CD4-positive, alpha-beta T cell (primary cell): ENCODE measurements around the gene TBL1X. TPM values are rescaled to one million over a fixed set of nuclear protein-coding genes. Genes with fewer than 3 reads are reported as not detected.
"Not testable (repeated sequence)": the region's sequence is repeated elsewhere in the genome, so short reads cannot be mapped to it uniquely, and the experiment has no call there.

Source experiments
- ATAC-seq: fragments of 200-7000 bp; cut with Tn5 transposase; one replicate; pipeline ENCODE4 v1.10.0; 2022; ENCODE audit warnings: mild to moderate bottlenecking; ENCODE audit not compliant: poor library complexity
- CTCF ChIA-PET: fragments of 350-600 bp; sonication (Branson Sonifier 250); formaldehyde crosslinking; loops from one replicate; lab custom pipeline; 2021; ENCODE audit warnings: antibody characterized with exemption, inconsistent platforms; lab: Charles Lee
- POLR2A ChIA-PET: fragments of 350-600 bp; sonication (Branson Sonifier 250); formaldehyde crosslinking; loops from one replicate; lab custom pipeline; 2021; ENCODE audit warnings: antibody characterized with exemption, inconsistent platforms; lab: Charles Lee
- DNase-seq, 14 experiments: peaks; one replicate each; pipeline ENCODE4 v3.0.0-alpha.2; 2013 to 2020; ENCODE audit warnings: mixed read lengths in 2 of 14
- H3K27ac ChIP-seq, 2 donors: one replicate each; pipeline versions ENCODE4 v1.5.1 to v1.7.0; 2013; ENCODE audit warnings: low read length in 2 of 2, low read depth in 1 of 2, mild to moderate bottlenecking in 1 of 2
- H3K27me3 ChIP-seq, 2 experiments: 1 replicate in 1 of 2; 2 replicates in 1 of 2; pipeline versions ENCODE4 v1.6.1 to v1.7.0; 2013; ENCODE audit warnings: low read length in 2 of 2, control low read depth in 1 of 2, mild to moderate bottlenecking in 1 of 2, moderate library complexity in 1 of 2; ENCODE audit not compliant: insufficient read depth in 2 of 2, control insufficient read depth in 1 of 2
- H3K36me3 ChIP-seq: one replicate; pipeline ENCODE4 v1.6.1; 2013; ENCODE audit warnings: low read length, control low read depth; ENCODE audit not compliant: insufficient read depth
- H3K4me1 ChIP-seq: one replicate; pipeline ENCODE4 v1.6.1; 2013; ENCODE audit warnings: low read length, control low read depth; ENCODE audit not compliant: insufficient read depth
- H3K4me3 ChIP-seq: one replicate; pipeline ENCODE4 v1.5.1; 2013; ENCODE audit warnings: mild to moderate bottlenecking, low read length, moderate library complexity
- H3K9me3 ChIP-seq, 2 experiments: 1 replicate in 1 of 2; 2 replicates in 1 of 2; pipeline versions ENCODE4 v1.6.1 to v1.7.0; 2013; ENCODE audit warnings: low read length in 2 of 2, mild to moderate bottlenecking in 2 of 2, control low read depth in 1 of 2, moderate library complexity in 1 of 2; ENCODE audit not compliant: control insufficient read depth in 1 of 2, insufficient read depth in 1 of 2
- H3K27ac Mint-ChIP-seq: one replicate; pipeline ENCODE4 v1.8.0; 2020; ENCODE audit warnings: mixed read lengths
- H3K27me3 Mint-ChIP-seq: one replicate; pipeline ENCODE4 v1.8.0; 2021; ENCODE audit warnings: mixed read lengths
- H3K36me3 Mint-ChIP-seq: one replicate; pipeline ENCODE4 v1.8.0; 2021; ENCODE audit warnings: low read depth, mixed read lengths
- H3K4me1 Mint-ChIP-seq: one replicate; pipeline ENCODE4 v1.8.0; 2021; ENCODE audit warnings: low read depth, mixed read lengths
- H3K4me3 Mint-ChIP-seq: one replicate; pipeline ENCODE4 v1.8.0; 2020; ENCODE audit warnings: mild to moderate bottlenecking, mixed read lengths
- H3K9me3 Mint-ChIP-seq: one replicate; pipeline ENCODE4 v1.8.0; 2020; ENCODE audit warnings: mixed read lengths
- intact Hi-C, 2 experiments: fragments of 100-400 bp; cut with DNase I in 1 of 2; cut with micrococcal nuclease in 1 of 2; formaldehyde crosslinking; loops; one replicate each; pipeline versions ENCODE4 v1.15.1 to v1.9.0; 2023 to 2025; cut with DNase I, micrococcal nuclease
- total RNA-seq, 174 experiments: library from RNA in 2 of 174; stranded (reverse) in 2 of 174; gene quantifications; one replicate each; pipeline ENCODE4 v1.2.3 and lab custom pipeline; 2021 to 2026
- TF ChIP-seq, protein P1 (sequence below): fragments of 200-600 bp; IDR thresholded peaks from one replicate; pipeline ENCODE4 v1.8.0; 2022; ENCODE audit warnings: antibody characterized with exemption, mild to moderate bottlenecking

The TBL1X gene
- total RNA-seq, 2 experiments from 2014 or later = 17.4 to 19.2 TPM

GRCh38 chrX:9765737-9766097 lies 300.9 kb downstream of the TBL1X start, which contains the start of gene GPR143:
TSS of gene GPR143 (minus strand) at chrX:9765847. CDS start at chrX:9765817, 30 bp downstream.
- no peaks in the 10 kb centered on the region for H3K4me1 ChIP-seq
- intact Hi-C loops = no loop called here
- POLR2A ChIA-PET = no interaction called here
- ATAC-seq (no peak), DNase-seq (no peak)
- H3K36me3 ChIP-seq = no peaks in the 10 kb centered on the region
- H3K9me3 Mint-ChIP-seq = no peaks in the 10 kb centered on the region
- peaks cover 0 to 2% of the 10 kb centered on the region in 2 experiments for H3K27me3 ChIP-seq
- H3K4me3 Mint-ChIP-seq = no peak within 1 kb of the TSS
- H3K27ac Mint-ChIP-seq = no peak within 1 kb of the TSS
- H3K9me3 ChIP-seq = no peaks in the 10 kb centered on the region
- no peaks in the 10 kb centered on the region for H3K4me1 Mint-ChIP-seq
- TF ChIP-seq, protein P1, sequence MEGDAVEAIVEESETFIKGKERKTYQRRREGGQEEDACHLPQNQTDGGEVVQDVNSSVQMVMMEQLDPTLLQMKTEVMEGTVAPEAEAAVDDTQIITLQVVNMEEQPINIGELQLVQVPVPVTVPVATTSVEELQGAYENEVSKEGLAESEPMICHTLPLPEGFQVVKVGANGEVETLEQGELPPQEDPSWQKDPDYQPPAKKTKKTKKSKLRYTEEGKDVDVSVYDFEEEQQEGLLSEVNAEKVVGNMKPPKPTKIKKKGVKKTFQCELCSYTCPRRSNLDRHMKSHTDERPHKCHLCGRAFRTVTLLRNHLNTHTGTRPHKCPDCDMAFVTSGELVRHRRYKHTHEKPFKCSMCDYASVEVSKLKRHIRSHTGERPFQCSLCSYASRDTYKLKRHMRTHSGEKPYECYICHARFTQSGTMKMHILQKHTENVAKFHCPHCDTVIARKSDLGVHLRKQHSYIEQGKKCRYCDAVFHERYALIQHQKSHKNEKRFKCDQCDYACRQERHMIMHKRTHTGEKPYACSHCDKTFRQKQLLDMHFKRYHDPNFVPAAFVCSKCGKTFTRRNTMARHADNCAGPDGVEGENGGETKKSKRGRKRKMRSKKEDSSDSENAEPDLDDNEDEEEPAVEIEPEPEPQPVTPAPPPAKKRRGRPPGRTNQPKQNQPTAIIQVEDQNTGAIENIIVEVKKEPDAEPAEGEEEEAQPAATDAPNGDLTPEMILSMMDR = no peak
- no peaks in the 10 kb centered on the region for H3K36me3 Mint-ChIP-seq
- CTCF ChIA-PET = no interaction called here
- no peak within 1 kb of the TSS for H3K27ac ChIP-seq
- H3K27me3 Mint-ChIP-seq = peaks cover 22% of the 10 kb centered on the region
- no peak within 1 kb of the TSS for H3K4me3 ChIP-seq

DNA sequence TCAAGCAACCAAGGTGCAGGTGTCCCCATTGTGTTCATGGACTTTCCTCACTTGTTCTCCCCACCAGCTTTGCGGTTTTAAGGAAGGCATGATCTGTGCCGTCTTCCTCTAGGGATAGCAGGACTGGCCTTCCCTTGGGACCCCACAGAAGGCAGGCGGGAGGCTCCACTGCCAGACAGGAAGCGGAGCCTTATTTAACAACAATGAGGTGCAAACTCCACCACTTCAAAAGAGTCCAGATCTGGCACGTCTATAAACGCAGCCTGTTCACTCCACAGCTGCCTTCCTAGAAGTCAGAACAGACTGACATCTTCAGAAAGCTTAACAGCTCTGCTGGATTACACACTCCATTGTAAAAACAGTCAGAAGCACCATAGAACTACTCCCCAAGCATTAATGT lies 302.5 kb downstream of the TBL1X start:
- POLR2A ChIA-PET = no interaction called here

GRCh38 chrX:9768321-9768839 lies 303.5 kb downstream of the TBL1X start:
- H3K36me3 Mint-ChIP-seq, intact Hi-C loops, ATAC-seq, H3K27ac ChIP-seq, H3K9me3 Mint-ChIP-seq, POLR2A ChIA-PET, H3K4me3 Mint-ChIP-seq, H3K4me1 ChIP-seq, H3K9me3 ChIP-seq, H3K27me3 ChIP-seq, CTCF ChIA-PET, H3K4me1 Mint-ChIP-seq, DNase-seq, H3K27ac Mint-ChIP-seq, H3K36me3 ChIP-seq, H3K4me3 ChIP-seq: not testable (repeated sequence)
- H3K27me3 Mint-ChIP-seq = peaks cover 14% of the 10 kb centered on the region

More for the DNA sequence above, 302.5 kb downstream of the TBL1X start:
- CTCF ChIA-PET = no interaction called here
- H3K9me3 ChIP-seq = no peaks in the 10 kb centered on the region
- no peak overlapping the region for H3K27ac Mint-ChIP-seq
- no peaks in the 10 kb centered on the region for H3K4me1 ChIP-seq
- H3K27ac ChIP-seq = no peak overlapping the region
- no peaks in the 10 kb centered on the region for H3K36me3 ChIP-seq
- H3K4me3 ChIP-seq = no peak overlapping the region
- TF ChIP-seq, protein P1 = no peak
- ATAC-seq = no peak
- no peaks in the 10 kb centered on the region for H3K9me3 Mint-ChIP-seq
- H3K27me3 ChIP-seq = peaks cover 0 to 4% of the 10 kb centered on the region in 2 experiments
- no peak overlapping the region for H3K4me3 Mint-ChIP-seq
- peaks cover 19% of the 10 kb centered on the region for H3K27me3 Mint-ChIP-seq
- DNase-seq = no peak
- H3K36me3 Mint-ChIP-seq = no peaks in the 10 kb centered on the region
- H3K4me1 Mint-ChIP-seq = no peaks in the 10 kb centered on the region
- intact Hi-C loops = no loop called here

- H3K4me1 ChIP-seq = no peaks in the 10 kb centered on the region
- intact Hi-C loops = no loop called here
- no peaks in the 10 kb centered on the region for H3K9me3 ChIP-seq
- no peak overlapping the region for H3K4me3 ChIP-seq
- peaks cover 16% of the 10 kb centered on the region for H3K27me3 Mint-ChIP-seq
- H3K4me3 Mint-ChIP-seq = no peak overlapping the region
- H3K27ac Mint-ChIP-seq = no peak overlapping the region
- peaks cover 4% of the 10 kb centered on the region in 2 experiments for H3K27me3 ChIP-seq
- ChIA-PET CTCF (no interaction called here), POLR2A (no interaction called here)
- H3K36me3 ChIP-seq = no peaks in the 10 kb centered on the region
- no peaks in the 10 kb centered on the region for H3K9me3 Mint-ChIP-seq
- TF ChIP-seq, protein P1 = no peak
- no peak overlapping the region for H3K27ac ChIP-seq
- DNase-seq (no peak), ATAC-seq (no peak)
- no peaks in the 10 kb centered on the region for H3K4me1 Mint-ChIP-seq
- no peaks in the 10 kb centered on the region for H3K36me3 Mint-ChIP-seq
These were observed 305.5 kb downstream of the TBL1X start for GRCh38 chrX:9770319-9770718.
